ENCODE results near the gene GGACT. TPM values are rescaled to one million over a fixed set of nuclear protein-coding genes. Genes with fewer than 3 reads are reported as not detected.

GGACT gene
- total RNA-seq, 1 donor from 2014 or later: 4.7 TPM

- H3K36me3 ChIP-seq: no peaks in the 10 kb centered on the region
- no peak for TF ChIP-seq CTCF (IDR thresholded peaks at IDR 0.05)
- TF ChIP-seq POLR2A (IDR thresholded peaks at IDR 0.05): no peak
- TF ChIP-seq POLR2AphosphoS5 (IDR thresholded peaks at IDR 0.05; ENCODE audit: insufficient read depth in 1 of 2, low read depth in 1 of 2): no peak
- no peak for DNase-seq (ENCODE audit: extremely low spot score in 2 of 2)
- H3K4me1 ChIP-seq: no peaks in the 10 kb centered on the region
- intact Hi-C loops (cut with DNase I): no loop called here
- no peak overlapping the region for H3K27ac ChIP-seq
- no peaks in the 10 kb centered on the region for H3K27me3 ChIP-seq
- no peaks in the 10 kb centered on the region for H3K9me3 ChIP-seq
- no peak overlapping the region for H3K4me3 ChIP-seq
Observed at GRCh38 chr13:100483841-100484381, 104.7 kb downstream of the GGACT start.

GRCh38 chr13:100483139-100483538 is 105.5 kb downstream of the GGACT start:
- TF ChIP-seq CTCF (IDR thresholded peaks at IDR 0.05) (no peak), POLR2A (IDR thresholded peaks at IDR 0.05) (no peak), POLR2AphosphoS5 (IDR thresholded peaks at IDR 0.05; ENCODE audit: insufficient read depth in 1 of 2, low read depth in 1 of 2) (no peak)
- no peak for DNase-seq (ENCODE audit: extremely low spot score in 2 of 2)
- intact Hi-C loops (cut with DNase I): no loop called here
- Histone ChIP-seq H3K9me3 (no peaks in the 10 kb centered on the region), H3K4me3 (no peak overlapping the region), H3K4me1 (no peaks in the 10 kb centered on the region), H3K27me3 (no peaks in the 10 kb centered on the region), H3K36me3 (no peaks in the 10 kb centered on the region), H3K27ac (no peak overlapping the region)

DNA sequence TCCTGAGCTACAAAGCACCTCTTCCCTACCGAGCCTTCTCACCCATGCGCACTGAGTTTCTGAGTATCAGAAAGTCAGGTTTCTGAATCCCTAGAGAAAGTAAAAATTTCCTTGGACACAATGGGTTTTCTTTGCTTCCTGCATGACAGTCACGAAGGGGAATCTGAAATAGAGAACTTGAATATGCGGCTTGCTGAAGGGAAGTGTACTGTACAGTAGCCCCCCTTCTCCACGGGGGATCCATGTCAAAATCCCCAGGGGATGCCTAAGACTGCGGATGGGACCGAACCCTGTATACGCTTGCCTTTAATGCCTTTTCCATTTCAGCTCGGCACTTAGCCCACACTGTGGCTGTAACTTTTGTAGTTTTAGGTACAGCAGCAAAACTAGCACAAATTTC is 107.9 kb downstream of the GGACT start:
- DNase-seq (ENCODE audit: extremely low spot score in 2 of 2): no peak

More for the DNA sequence above, 107.9 kb downstream of the GGACT start:
- intact Hi-C loops (cut with DNase I): no loop called here
- Histone ChIP-seq H3K4me1 (no peaks in the 10 kb centered on the region), H3K9me3 (no peaks in the 10 kb centered on the region), H3K27ac (no peak overlapping the region), H3K4me3 (no peak overlapping the region), H3K36me3 (no peaks in the 10 kb centered on the region), H3K27me3 (no peaks in the 10 kb centered on the region)
- TF ChIP-seq POLR2AphosphoS5 (IDR thresholded peaks at IDR 0.05; ENCODE audit: insufficient read depth in 1 of 2, low read depth in 1 of 2): no peak
- no peak for TF ChIP-seq CTCF (IDR thresholded peaks at IDR 0.05)
- TF ChIP-seq POLR2A (IDR thresholded peaks at IDR 0.05): no peak

Other genes with a start within 250 kb of the GGACT start
- 25.8 TPM for gene TMTC4, start 86.0 kb upstream of the GGACT start, total RNA-seq

All from vagina (tissue), 2 donors.